ENCODE results near the gene LRP1. TPM values are rescaled to one million over a fixed set of nuclear protein-coding genes. Genes with fewer than 3 reads are reported as not detected.

The LRP1 gene
- total RNA-seq, 3 donors from 2014 or later (not counting 1 experiment from before 2014, with no cell fraction given): 6.7 to 13.1 (median 9.5) TPM

DNA sequence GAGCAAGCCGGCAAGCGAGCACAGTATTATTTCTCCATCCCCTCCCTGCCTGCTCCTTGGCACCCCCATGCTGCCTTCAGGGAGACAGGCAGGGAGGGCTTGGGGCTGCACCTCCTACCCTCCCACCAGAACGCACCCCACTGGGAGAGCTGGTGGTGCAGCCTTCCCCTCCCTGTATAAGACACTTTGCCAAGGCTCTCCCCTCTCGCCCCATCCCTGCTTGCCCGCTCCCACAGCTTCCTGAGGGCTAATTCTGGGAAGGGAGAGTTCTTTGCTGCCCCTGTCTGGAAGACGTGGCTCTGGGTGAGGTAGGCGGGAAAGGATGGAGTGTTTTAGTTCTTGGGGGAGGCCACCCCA lies 84.4 kb downstream of the LRP1 start:
- no peaks in the 10 kb centered on the region for H3K36me3 Mint-ChIP-seq

GRCh38 chr12:57213058-57213715 lies 84.9 kb downstream of the LRP1 start:
- Histone ChIP-seq H3K27ac (ENCODE audit: low read length) (no peak overlapping the region), H3K36me3 (ENCODE audit: control insufficient read depth, insufficient read depth, low read length) (no peaks in the 10 kb centered on the region), H3K9me3 (ENCODE audit: control insufficient read depth, insufficient read depth, low read length) (no peaks in the 10 kb centered on the region), H3K4me3 (ENCODE audit: low read length) (no peak overlapping the region), H3K27me3 (ENCODE audit: control insufficient read depth, insufficient read depth, low read length) (peaks cover 43% of the 10 kb centered on the region), H3K4me1 (ENCODE audit: control insufficient read depth, insufficient read depth, low read length) (peaks cover 47% of the 10 kb centered on the region)
- peaks cover 33 to 42% of the 10 kb centered on the region in 2 donors for H3K27me3 Mint-ChIP-seq (ENCODE audit: low read depth in 2 of 2)
- H3K27ac Mint-ChIP-seq: peak overlapping the region; percentile 28 to 43
- DNase-seq (peak; percentile 83 to 92), ATAC-seq (peak; percentile 75 to 83 (median 78))
- H3K9me3 Mint-ChIP-seq: no peaks in the 10 kb centered on the region
- TF ChIP-seq, protein P1, sequence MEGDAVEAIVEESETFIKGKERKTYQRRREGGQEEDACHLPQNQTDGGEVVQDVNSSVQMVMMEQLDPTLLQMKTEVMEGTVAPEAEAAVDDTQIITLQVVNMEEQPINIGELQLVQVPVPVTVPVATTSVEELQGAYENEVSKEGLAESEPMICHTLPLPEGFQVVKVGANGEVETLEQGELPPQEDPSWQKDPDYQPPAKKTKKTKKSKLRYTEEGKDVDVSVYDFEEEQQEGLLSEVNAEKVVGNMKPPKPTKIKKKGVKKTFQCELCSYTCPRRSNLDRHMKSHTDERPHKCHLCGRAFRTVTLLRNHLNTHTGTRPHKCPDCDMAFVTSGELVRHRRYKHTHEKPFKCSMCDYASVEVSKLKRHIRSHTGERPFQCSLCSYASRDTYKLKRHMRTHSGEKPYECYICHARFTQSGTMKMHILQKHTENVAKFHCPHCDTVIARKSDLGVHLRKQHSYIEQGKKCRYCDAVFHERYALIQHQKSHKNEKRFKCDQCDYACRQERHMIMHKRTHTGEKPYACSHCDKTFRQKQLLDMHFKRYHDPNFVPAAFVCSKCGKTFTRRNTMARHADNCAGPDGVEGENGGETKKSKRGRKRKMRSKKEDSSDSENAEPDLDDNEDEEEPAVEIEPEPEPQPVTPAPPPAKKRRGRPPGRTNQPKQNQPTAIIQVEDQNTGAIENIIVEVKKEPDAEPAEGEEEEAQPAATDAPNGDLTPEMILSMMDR (IDR thresholded peaks at IDR 0.05): peak; percentile 96
- peaks cover 31 to 45% of the 10 kb centered on the region in 2 donors for H3K4me1 Mint-ChIP-seq
- WGBS (ENCODE audit: insufficient coverage): under 1% methylated on average over 11 of the region's 16 CpGs
- no peaks in the 10 kb centered on the region for H3K36me3 Mint-ChIP-seq
- intact Hi-C loops (cut with micrococcal nuclease): loop anchor here (1.0 kb wide), 1 partner anchor 30 kb away; no protein-coding TSS in a partner anchor
- peak overlapping the region; percentile 63 for H3K4me3 Mint-ChIP-seq

More for the DNA sequence above, 84.4 kb downstream of the LRP1 start:
- peaks cover 38% of the 10 kb centered on the region for H3K27me3 ChIP-seq (ENCODE audit: control insufficient read depth, insufficient read depth, low read length)
- DNase-seq: no peak
- no peak overlapping the region for H3K4me3 ChIP-seq (ENCODE audit: low read length)
- H3K27ac Mint-ChIP-seq: no peak overlapping the region
- WGBS (ENCODE audit: insufficient coverage): 86% methylated on average over 4 of the region's 7 CpGs
- no peaks in the 10 kb centered on the region for H3K9me3 Mint-ChIP-seq
- H3K36me3 ChIP-seq (ENCODE audit: control insufficient read depth, insufficient read depth, low read length): no peaks in the 10 kb centered on the region
- peaks cover 31 to 40% of the 10 kb centered on the region in 2 donors for H3K4me1 Mint-ChIP-seq
- TF ChIP-seq, protein P1 (IDR thresholded peaks at IDR 0.05): no peak
- H3K27me3 Mint-ChIP-seq (ENCODE audit: low read depth in 2 of 2): peaks cover 31 to 38% of the 10 kb centered on the region in 2 donors
- H3K4me1 ChIP-seq (ENCODE audit: control insufficient read depth, insufficient read depth, low read length): peaks cover 46% of the 10 kb centered on the region
- no peaks in the 10 kb centered on the region for H3K9me3 ChIP-seq (ENCODE audit: control insufficient read depth, insufficient read depth, low read length)
- no peak overlapping the region for H3K4me3 Mint-ChIP-seq
- ATAC-seq: no peak
- intact Hi-C loops (cut with micrococcal nuclease): loop anchor here (1.0 kb wide), 1 partner anchor 31 kb away; no protein-coding TSS in a partner anchor
- no peak overlapping the region for H3K27ac ChIP-seq (ENCODE audit: low read length)

- peaks cover 47% of the 10 kb centered on the region for H3K4me1 ChIP-seq (ENCODE audit: control insufficient read depth, insufficient read depth, low read length)
- no peaks in the 10 kb centered on the region for H3K36me3 Mint-ChIP-seq
- no peaks in the 10 kb centered on the region for H3K9me3 ChIP-seq (ENCODE audit: control insufficient read depth, insufficient read depth, low read length)
- H3K27ac Mint-ChIP-seq: peak overlapping the region; percentile 28 to 43
- peaks cover 50% of the 10 kb centered on the region for H3K27me3 ChIP-seq (ENCODE audit: control insufficient read depth, insufficient read depth, low read length)
- H3K4me3 Mint-ChIP-seq: no peak overlapping the region
- 45% methylated on average over 4 of the region's 4 CpGs for WGBS (ENCODE audit: insufficient coverage)
- intact Hi-C loops (cut with micrococcal nuclease): loop anchor here (1.0 kb wide), 2 partner anchors 25 to 29 kb away; no protein-coding TSS in a partner anchor
- DNase-seq: no peak
- peaks cover 40 to 49% of the 10 kb centered on the region in 2 donors for H3K27me3 Mint-ChIP-seq (ENCODE audit: low read depth in 2 of 2)
- H3K4me1 Mint-ChIP-seq: peaks cover 38 to 52% of the 10 kb centered on the region in 2 donors
- H3K9me3 Mint-ChIP-seq: no peaks in the 10 kb centered on the region
- TF ChIP-seq, protein P1 (IDR thresholded peaks at IDR 0.05): no peak
- H3K36me3 ChIP-seq (ENCODE audit: control insufficient read depth, insufficient read depth, low read length): no peaks in the 10 kb centered on the region
- no peak for ATAC-seq
- no peak overlapping the region for H3K27ac ChIP-seq (ENCODE audit: low read length)
- H3K4me3 ChIP-seq (ENCODE audit: low read length): no peak overlapping the region
These were observed 85.6 kb downstream of the LRP1 start for GRCh38 chr12:57213763-57214397.
